HCT116 (cell line): ENCODE measurements around the gene FAR2. TPM values are rescaled to one million over a fixed set of nuclear protein-coding genes. Genes with fewer than 3 reads are reported as not detected.

Experiments used
- ATAC-seq: fragments of 200-7000 bp; cut with Tn5 transposase; 2 replicates; pipeline ENCODE4 v1.9.1; 2020; ENCODE audit warnings: mild to moderate bottlenecking, moderate library complexity
- BruUV-seq: library from RNA; stranded (reverse); fragments of 400-500 nt; replicated peaks from 2 replicates; lab custom pipeline; 2021; lab: Mats Ljungman, UMichigan
- CTCF ChIA-PET: fragments of 300-600 bp; sonication (Branson Sonifier 250); formaldehyde crosslinking; loops from one replicate; lab custom pipeline; 2021; ENCODE audit warnings: antibody characterized with exemption; lab: Charles Lee
- POLR2A ChIA-PET: fragments of 300-600, 350-600 bp; sonication (Branson Sonifier 250); formaldehyde crosslinking; loops from one replicate; lab custom pipeline; 2021; ENCODE audit warnings: antibody characterized with exemption; lab: Charles Lee
- RAD21 ChIA-PET, 2 experiments: fragments of 300-600 bp; sonication (Branson Sonifier 250); formaldehyde crosslinking; loops; one replicate each; lab custom pipeline; 2023; ENCODE audit warnings: low total read pairs in 2 of 2; ENCODE audit not compliant: uncharacterized antibody in 2 of 2, unreplicated experiment in 2 of 2, low non-redundant PET in 1 of 2; lab: Charles Lee
- DNase-seq: peaks from one replicate; pipeline ENCODE4 v3.0.0-alpha.2; 2010; ENCODE audit warnings: low read depth, low spot score
- H2AFZ ChIP-seq: fragments of 200-600 bp; shearing (Covaris generic), sonication (generic); 2 replicates; pipeline ENCODE4 v1.6.1; 2017; ENCODE audit warnings: low read depth, mixed run types, mixed read lengths, antibody characterized with exemption, low read length; ENCODE audit not compliant: poor library complexity, severe bottlenecking
- H3K27ac ChIP-seq: 2 replicates; pipeline ENCODE4 v1.5.1; 2012; ENCODE audit warnings: low read depth, low read length
- H3K27me3 ChIP-seq: fragments of 200-600 bp; sonication (generic); 2 replicates; pipeline ENCODE4 v1.6.1; 2016; ENCODE audit warnings: mixed run types, low read length, mixed read lengths; ENCODE audit not compliant: insufficient read depth
- H3K36me3 ChIP-seq, 2 experiments: fragments of 200-500 bp in 1 of 2; fragments of 200-600 bp in 1 of 2; sonication (Bioruptor generic) in 1 of 2; sonication (generic) in 1 of 2; 2 replicates each; pipeline versions ENCODE4 v1.5.1 to v1.6.1; 2014 to 2016; ENCODE audit warnings: low read length in 2 of 2, inconsistent platforms in 1 of 2, mixed read lengths in 1 of 2, mixed run types in 1 of 2; ENCODE audit not compliant: insufficient read depth in 2 of 2, control insufficient read depth in 1 of 2
- H3K4me1 ChIP-seq, 2 experiments: fragments of 200-600 bp in 1 of 2; sonication (generic) in 1 of 2; 2 replicates each; pipeline versions ENCODE4 v1.5.1 to v1.6.1; 2012 to 2017; ENCODE audit warnings: low read length in 2 of 2, inconsistent platforms in 1 of 2, mild to moderate bottlenecking in 1 of 2, mixed read lengths in 1 of 2, mixed run types in 1 of 2, moderate library complexity in 1 of 2; ENCODE audit not compliant: insufficient read depth in 2 of 2, control insufficient read depth in 1 of 2
- H3K4me2 ChIP-seq: fragments of 200-600 bp; sonication (generic); 2 replicates; pipeline ENCODE4 v1.6.1; 2017; ENCODE audit warnings: mixed run types, low read length, mixed read lengths
- H3K4me3 ChIP-seq, 2 experiments: fragments of 200-600 bp in 1 of 2; sonication (generic) in 1 of 2; replicated peaks in 1 of 2; 2 replicates each; pipeline ENCODE4 v1.5.1; 2011 to 2016; ENCODE audit warnings: low read length in 2 of 2, control low read depth in 1 of 2, low read depth in 1 of 2, mild to moderate bottlenecking in 1 of 2, mixed read lengths in 1 of 2, mixed run types in 1 of 2
- H3K79me2 ChIP-seq: fragments of 200-600 bp; sonication (generic); 2 replicates; pipeline ENCODE4 v1.6.1; 2017; ENCODE audit warnings: mild to moderate bottlenecking, mixed run types, low read length, moderate library complexity, mixed read lengths; ENCODE audit not compliant: insufficient read depth
- H3K9ac ChIP-seq: fragments of 200-600 bp; sonication (generic); 2 replicates; pipeline ENCODE4 v1.6.1; 2016; ENCODE audit warnings: low read length, mixed read lengths
- H3K9me2 ChIP-seq: fragments of 200-600 bp; sonication (generic), shearing (Covaris generic); 2 replicates; pipeline ENCODE4 v1.6.1; 2017; ENCODE audit warnings: mixed run types, mild to moderate bottlenecking, moderate library complexity; ENCODE audit not compliant: insufficient read depth
- H3K9me3 ChIP-seq, 2 experiments: fragments of 200-500 bp in 1 of 2; fragments of 200-600 bp in 1 of 2; sonication (Bioruptor generic) in 1 of 2; sonication (generic) in 1 of 2; 2 replicates each; pipeline ENCODE4 v1.6.1; 2014 to 2017; ENCODE audit warnings: low read length in 2 of 2, mixed read lengths in 2 of 2, inconsistent platforms in 1 of 2, low read depth in 1 of 2, mild to moderate bottlenecking in 1 of 2, mixed run types in 1 of 2, moderate library complexity in 1 of 2; ENCODE audit not compliant: control insufficient read depth in 1 of 2, insufficient read depth in 1 of 2
- H4K20me1 ChIP-seq: fragments of 200-600 bp; sonication (generic), shearing (Covaris generic); 2 replicates; pipeline ENCODE4 v1.6.1; 2017; ENCODE audit warnings: mixed run types, mild to moderate bottlenecking, moderate library complexity; ENCODE audit not compliant: insufficient read depth
- CBX3 ChIP-seq: IDR thresholded peaks from 2 replicates; pipeline ENCODE4 v1.6.1; 2012; ENCODE audit warnings: low read depth
- EGR1 ChIP-seq: IDR thresholded peaks from 2 replicates; pipeline ENCODE4 v1.6.1; 2012; ENCODE audit warnings: low read depth
- EZH2phosphoT487 ChIP-seq: fragments of 200-600 bp; IDR thresholded peaks from 2 replicates; pipeline ENCODE4 v1.6.1; 2018; ENCODE audit warnings: antibody characterized with exemption, borderline replicate concordance
- MAX ChIP-seq: IDR thresholded peaks from 2 replicates; pipeline ENCODE4 v1.6.1; 2012
- POLR2A ChIP-seq: IDR thresholded peaks from 2 replicates; pipeline ENCODE4 v1.7.0; 2011; ENCODE audit warnings: borderline replicate concordance; ENCODE audit not compliant: insufficient read depth, insufficient read length; ENCODE audit errors: extremely low read depth
- POLR2AphosphoS5 ChIP-seq: IDR thresholded peaks from 2 replicates; pipeline ENCODE4 v1.6.1; 2011; ENCODE audit warnings: mild to moderate bottlenecking, low read depth, low read length, moderate library complexity
- REST ChIP-seq: IDR thresholded peaks from 2 replicates; pipeline ENCODE4 v1.6.1; 2012; ENCODE audit warnings: low read depth
- TCF7L2 ChIP-seq: IDR thresholded peaks from 2 replicates; pipeline ENCODE4 v1.7.0; 2011; ENCODE audit warnings: borderline replicate concordance, inconsistent platforms; ENCODE audit not compliant: insufficient read depth, insufficient read length; ENCODE audit errors: extremely low read depth
- ZFX ChIP-seq: fragments of 450-650 bp; IDR thresholded peaks from 2 replicates; pipeline ENCODE4 v1.6.1; 2017
- intact Hi-C: fragments of 100-400 bp; cut with micrococcal nuclease; formaldehyde crosslinking; loops from 2 replicates; pipeline ENCODE4 v1.10.0; 2022
- total RNA-seq: library from RNA; stranded (reverse); gene quantifications from one replicate; pipeline ENCODE4 v1.2.1, GENCODE V29; 2021; ENCODE audit not compliant: unreplicated experiment

Gene FAR2
- total RNA-seq, 1 experiment from 2014 or later: 9.7 TPM

- H3K9me3 ChIP-seq: 0 out of 4 replicates have a peak, but pooled peaks cover 0 to 4% of the 10 kb centered on the region in 2 experiments
- H4K20me1 ChIP-seq: no peaks in the 10 kb centered on the region
- no peak overlapping the region for H3K4me3 ChIP-seq
- no peak overlapping the region for H3K4me2 ChIP-seq
- H3K9ac ChIP-seq: no peak overlapping the region
- H3K9me2 ChIP-seq: no peaks in the 10 kb centered on the region
- no peaks in the 10 kb centered on the region for H3K36me3 ChIP-seq
- intact Hi-C loops: no loop called here
- no peaks in the 10 kb centered on the region for H3K79me2 ChIP-seq
- ChIA-PET RAD21 (no interaction called here), CTCF (no interaction called here)
- BruUV-seq: no TSS peak
- no peaks in the 10 kb centered on the region for H3K27me3 ChIP-seq
- H3K4me1 ChIP-seq: no peaks in the 10 kb centered on the region
- no peak for DNase-seq
- H2AFZ ChIP-seq: no peak overlapping the region
- no peak overlapping the region for H3K27ac ChIP-seq
- TF ChIP-seq REST (no peak), MAX (no peak), POLR2A (no peak), EZH2phosphoT487 (no peak), CBX3 (no peak), EGR1 (no peak), TCF7L2 (no peak), ZFX (no peak), POLR2AphosphoS5 (no peak)
- TF ChIP-seq, all 23 proteins: peak for 0
- POLR2A ChIA-PET: no interaction called here
- ATAC-seq: no peak
These were observed 46.3 kb upstream of the FAR2 start for GRCh38 chr12:29102741-29103140.
